Measurements from ENCODE around the gene SFMBT2.

SFMBT2 gene

GRCh38 chr10:7424919-7425318 is 14.1 kb upstream of the SFMBT2 start:
- DNase-seq: no peak

- peak; percentile 32 for DNase-seq
These were observed 13.5 kb upstream of the SFMBT2 start for GRCh38 chr10:7424315-7424714.

- no peak for DNase-seq
These were observed 12.7 kb upstream of the SFMBT2 start for GRCh38 chr10:7423521-7423920.

- no peak for DNase-seq
These were observed 10.7 kb upstream of the SFMBT2 start for GRCh38 chr10:7421526-7421925.

GRCh38 chr10:7419998-7420397 is 9.2 kb upstream of the SFMBT2 start:
- DNase-seq: no peak

- DNase-seq: peak; percentile 17
These were observed 7.0 kb upstream of the SFMBT2 start for GRCh38 chr10:7417807-7418206.

- peak; percentile 67 for DNase-seq
These were observed 6.3 kb upstream of the SFMBT2 start for GRCh38 chr10:7417103-7417623.

GRCh38 chr10:7414766-7415165 is 3.9 kb upstream of the SFMBT2 start:
- no peak for DNase-seq

DNA sequence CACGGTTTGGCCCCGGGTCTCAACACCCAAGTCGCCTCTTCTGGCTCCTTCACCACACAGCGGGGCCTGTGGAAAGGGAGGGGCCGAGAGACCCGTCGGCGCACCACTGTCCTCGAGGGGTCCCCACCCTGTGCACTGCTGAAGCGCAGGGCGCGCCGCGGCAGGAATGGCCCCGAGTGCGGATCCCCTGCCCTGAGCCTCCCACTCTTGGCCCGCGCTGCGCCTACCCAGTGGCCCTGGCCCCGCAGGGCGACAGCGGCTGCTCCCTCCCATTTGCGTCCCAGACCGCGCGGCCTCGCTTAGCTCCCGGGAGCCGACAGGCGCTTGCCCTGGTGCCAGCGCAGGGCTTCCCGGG is 2.1 kb upstream of the SFMBT2 start:
- no peak for DNase-seq

DNA sequence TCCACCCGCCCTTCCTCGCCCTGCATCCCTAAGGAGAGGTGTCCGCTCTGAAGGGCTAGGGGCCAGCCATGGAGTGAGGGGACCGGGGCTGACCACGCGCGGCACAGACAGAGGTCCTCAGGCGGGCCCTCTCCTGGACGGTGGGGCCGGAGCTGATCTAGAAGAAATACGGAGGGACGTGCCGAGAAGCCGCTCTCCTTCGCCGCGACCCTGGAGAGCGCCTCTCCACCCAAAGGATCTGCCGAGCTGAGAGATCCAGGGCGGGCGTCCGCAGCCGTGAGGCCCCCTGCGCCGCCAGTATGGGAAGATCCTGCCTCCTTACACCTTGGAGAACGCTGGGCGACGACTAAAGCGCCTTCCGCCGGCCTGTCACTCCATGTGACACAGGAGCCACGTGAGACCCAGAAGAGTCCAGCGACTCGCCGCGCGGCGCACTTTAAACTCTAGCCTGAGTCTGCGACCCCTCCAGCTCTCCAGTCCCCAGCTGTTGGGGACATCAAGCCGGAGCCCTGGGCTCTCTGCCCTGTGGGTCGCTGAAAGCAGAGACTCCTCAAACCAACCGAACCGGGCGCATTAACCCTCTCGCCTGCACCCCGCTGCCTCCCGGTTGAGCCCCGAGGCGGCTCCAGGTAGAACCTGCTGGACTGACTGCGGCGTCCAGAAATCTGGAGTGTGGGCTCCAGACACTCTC is 1.5 kb upstream of the SFMBT2 start:
- peak; percentile 20 for DNase-seq

DNA sequence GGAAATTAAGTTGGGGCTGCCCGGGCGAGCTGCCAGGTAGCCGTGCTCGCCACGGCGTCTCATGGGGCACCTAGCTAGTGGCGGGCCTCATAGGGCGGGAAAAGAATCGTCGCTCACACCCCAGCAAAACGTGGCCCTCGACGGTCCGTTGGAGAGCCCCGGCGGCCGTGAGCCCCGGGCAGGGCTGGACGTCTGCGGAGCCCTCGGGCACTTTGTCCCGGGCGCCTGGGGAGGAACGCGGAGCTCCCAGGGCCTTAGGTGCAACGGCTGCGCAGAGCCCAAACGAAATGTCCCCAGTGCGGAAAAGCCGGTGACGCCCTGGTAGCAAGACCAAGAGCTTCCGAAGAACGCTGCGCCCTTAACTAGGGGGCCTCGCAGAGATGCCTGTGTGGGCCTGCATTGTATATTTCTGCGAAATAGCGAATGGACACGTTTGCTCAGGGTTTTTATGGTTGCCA is 866 bp upstream of the SFMBT2 start:
- DNase-seq: peak; percentile 33

- peak; percentile 18 for DNase-seq
These were observed 453 bp downstream of the SFMBT2 start for GRCh38 chr10:7410301-7410861.

DNA sequence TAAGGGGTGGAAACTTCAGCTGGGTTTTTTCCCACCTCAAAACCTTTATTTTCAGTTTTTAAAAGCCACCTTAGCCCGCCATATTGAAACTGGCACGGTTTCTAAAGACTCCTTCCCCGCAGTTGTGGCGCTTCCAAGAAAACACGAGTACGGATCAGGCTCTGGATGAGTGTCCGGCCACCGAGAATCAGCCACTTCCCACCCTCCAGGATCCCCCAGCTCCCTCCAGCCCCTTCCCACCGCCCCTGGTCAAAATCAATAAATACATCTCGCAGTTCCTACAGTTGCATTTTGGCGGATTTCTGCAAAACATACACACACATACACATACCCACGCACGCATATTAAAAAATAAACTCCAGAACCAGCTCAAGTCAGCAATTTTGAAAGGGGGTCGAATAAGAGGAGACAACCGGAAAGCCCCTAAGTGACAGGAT is 1.1 kb downstream of the SFMBT2 start:
- peak; percentile 33 for DNase-seq

- peak; percentile 53 for DNase-seq
These were observed 1.6 kb downstream of the SFMBT2 start for GRCh38 chr10:7409045-7409731.

- peak; percentile 49 for DNase-seq
These were observed 2.4 kb downstream of the SFMBT2 start for GRCh38 chr10:7408291-7409044.

DNA sequence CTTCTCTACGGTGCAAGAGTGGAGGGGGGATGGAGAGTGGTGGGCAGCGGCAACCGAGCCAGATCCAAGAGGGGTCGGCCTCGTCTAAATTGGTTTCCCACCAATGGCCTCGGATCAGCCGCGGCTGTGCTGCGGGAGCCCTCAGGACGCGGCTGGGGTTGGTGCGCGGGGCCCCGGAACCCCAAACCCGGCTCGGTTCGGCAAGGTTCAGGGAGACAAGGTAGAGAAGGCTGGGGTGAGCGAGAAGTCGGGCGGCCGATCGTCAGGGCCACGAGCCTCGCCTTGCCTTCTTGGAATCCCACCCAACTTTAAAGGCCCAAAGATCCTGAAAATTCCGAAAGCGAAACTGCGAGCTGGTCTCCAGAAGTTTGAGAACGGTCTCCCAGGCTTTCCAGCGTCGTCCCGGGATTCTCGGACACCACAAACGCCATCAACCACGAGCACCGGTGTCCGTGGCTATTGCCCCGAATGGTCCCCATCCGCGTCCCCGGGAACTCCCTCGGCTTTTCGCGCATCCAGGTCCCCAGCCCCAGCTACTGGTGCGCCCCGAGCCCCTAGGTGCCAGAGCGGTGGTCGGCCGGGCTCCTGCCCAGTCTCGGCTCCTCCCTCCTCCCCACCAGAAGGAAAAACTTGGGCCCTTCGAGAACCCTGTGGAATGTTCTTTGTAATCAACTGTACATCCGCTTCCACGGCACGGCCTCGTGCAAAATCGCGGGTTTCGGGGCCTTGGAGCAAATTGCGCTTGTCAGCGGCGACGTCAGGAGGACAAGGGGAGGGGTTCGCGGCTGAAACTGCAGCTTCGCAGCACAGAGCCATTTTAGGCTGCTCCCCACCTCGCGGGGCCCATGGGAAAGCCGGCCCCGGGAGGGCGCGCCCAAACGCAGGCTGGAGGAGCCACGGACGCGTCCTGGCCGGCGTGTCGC is 3.2 kb downstream of the SFMBT2 start:
- DNase-seq: peak; percentile 35

DNA sequence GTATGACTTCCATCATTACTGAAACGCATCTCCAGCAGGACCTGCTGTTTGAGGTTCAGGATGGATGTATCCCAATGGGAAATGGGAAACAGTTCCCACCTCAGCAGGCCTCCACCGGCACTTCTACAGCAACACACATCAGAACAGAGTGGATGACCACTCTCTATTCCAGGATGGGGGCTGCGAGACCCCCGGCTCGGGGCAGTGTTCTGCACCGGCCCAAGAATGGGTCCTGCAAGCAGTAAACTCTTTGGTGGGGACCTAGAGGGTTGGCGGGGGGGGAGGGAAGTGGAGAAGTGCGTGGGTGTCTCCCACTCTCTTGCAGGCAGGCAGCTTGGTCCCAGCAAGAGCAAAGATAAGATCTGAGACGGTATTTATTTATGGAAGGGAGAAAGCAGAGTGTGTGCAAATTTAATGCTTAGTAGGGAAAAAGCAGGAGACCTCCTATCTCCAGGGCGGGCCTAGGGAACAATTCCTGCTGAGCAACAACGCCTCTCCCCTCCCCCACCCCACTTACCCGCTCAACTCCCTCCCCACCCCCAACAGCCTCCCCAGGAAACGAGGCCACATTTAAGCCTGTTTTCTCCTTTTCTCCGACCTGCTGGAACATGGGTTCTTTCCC is 4.0 kb downstream of the SFMBT2 start:
- no peak for DNase-seq

GRCh38 chr10:7405637-7406036 is 5.2 kb downstream of the SFMBT2 start:
- DNase-seq: no peak

GRCh38 chr10:7403620-7404019 is 7.2 kb downstream of the SFMBT2 start:
- DNase-seq: no peak

- no peak for DNase-seq
These were observed 9.1 kb downstream of the SFMBT2 start for GRCh38 chr10:7401782-7402181.

GRCh38 chr10:7401156-7401555 is 9.7 kb downstream of the SFMBT2 start:
- DNase-seq: no peak
